ENCODE data around the gene RNF111. TPM values are rescaled to one million over a fixed set of nuclear protein-coding genes. Genes with fewer than 3 reads are reported as not detected.
A peak's percentile ranks its signal among the peaks of the same experiment; 100 is the strongest.

Gene RNF111
- total RNA-seq, 1 donor from 2014 or later = 43.0 TPM

DNA sequence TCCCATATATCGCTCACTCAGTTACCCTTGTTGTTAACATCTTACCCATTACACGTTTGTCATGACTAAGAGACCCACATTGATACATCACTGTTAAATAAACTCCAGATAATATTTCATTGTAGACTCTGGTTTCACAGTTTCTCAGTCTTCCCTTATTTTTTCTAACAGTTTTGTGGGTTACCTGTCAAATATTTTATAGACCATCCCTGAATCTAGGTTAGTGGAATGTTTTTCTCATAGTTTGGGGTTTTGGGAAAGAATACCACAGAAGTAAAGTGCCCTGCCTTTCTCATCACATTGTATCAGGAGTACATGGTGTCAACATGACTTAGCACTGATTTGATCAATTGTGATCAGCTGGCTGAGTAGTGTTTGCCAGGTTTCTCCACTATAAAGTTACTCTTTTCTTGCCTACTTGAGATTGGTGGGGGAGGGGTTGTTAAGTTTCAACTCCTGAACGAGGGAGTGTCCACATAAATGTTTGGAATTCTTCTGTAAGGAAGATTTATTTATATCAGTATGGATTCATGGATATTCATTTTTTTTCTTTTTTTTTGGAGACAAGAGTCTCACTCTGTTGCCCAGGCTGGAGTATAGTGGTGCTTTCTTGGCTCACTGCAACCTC is 25.9 kb downstream of the RNF111 start:
- H3K27ac Mint-ChIP-seq = peak overlapping the region; percentile 91
- peaks cover 16% of the 10 kb centered on the region for H3K4me1 Mint-ChIP-seq
- H3K36me3 Mint-ChIP-seq = peaks cover 17% of the 10 kb centered on the region
- TF ChIP-seq, protein P1, sequence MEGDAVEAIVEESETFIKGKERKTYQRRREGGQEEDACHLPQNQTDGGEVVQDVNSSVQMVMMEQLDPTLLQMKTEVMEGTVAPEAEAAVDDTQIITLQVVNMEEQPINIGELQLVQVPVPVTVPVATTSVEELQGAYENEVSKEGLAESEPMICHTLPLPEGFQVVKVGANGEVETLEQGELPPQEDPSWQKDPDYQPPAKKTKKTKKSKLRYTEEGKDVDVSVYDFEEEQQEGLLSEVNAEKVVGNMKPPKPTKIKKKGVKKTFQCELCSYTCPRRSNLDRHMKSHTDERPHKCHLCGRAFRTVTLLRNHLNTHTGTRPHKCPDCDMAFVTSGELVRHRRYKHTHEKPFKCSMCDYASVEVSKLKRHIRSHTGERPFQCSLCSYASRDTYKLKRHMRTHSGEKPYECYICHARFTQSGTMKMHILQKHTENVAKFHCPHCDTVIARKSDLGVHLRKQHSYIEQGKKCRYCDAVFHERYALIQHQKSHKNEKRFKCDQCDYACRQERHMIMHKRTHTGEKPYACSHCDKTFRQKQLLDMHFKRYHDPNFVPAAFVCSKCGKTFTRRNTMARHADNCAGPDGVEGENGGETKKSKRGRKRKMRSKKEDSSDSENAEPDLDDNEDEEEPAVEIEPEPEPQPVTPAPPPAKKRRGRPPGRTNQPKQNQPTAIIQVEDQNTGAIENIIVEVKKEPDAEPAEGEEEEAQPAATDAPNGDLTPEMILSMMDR (IDR thresholded peaks at IDR 0.05; ENCODE audit: unreplicated experiment) = no peak
- no peak overlapping the region for H3K4me3 Mint-ChIP-seq
- DNase-seq (ENCODE audit: low spot score in 2 of 2, unreplicated experiment in 2 of 2) = no peak
- no peaks in the 10 kb centered on the region for H3K27me3 Mint-ChIP-seq (ENCODE audit: low read depth)
- peaks cover 5% of the 10 kb centered on the region for H3K9me3 Mint-ChIP-seq

DNA sequence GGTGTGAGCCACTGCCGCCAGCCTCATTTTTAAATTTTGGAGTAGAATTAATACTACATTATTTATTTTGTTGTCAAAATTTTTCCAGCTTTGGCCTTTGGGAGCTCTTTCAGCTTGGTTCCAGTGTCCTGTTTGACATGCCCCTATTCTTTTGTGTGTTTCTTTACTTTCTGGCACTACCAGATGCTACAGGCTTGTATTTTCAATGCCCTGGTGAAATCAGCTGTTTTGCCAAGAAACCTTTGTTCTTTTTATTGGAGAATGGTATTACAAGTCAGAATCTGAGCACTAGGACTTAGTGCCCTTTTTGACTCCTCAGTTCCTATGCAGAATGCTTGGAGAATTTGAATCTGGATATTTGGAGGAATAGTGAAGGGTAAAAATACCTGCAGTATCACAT is 26.6 kb downstream of the RNF111 start:
- Mint-ChIP-seq H3K36me3 (peaks cover 14% of the 10 kb centered on the region), H3K27ac (peak overlapping the region; percentile 91), H3K9me3 (peaks cover 5% of the 10 kb centered on the region), H3K4me3 (no peak overlapping the region), H3K4me1 (peaks cover 16% of the 10 kb centered on the region), H3K27me3 (ENCODE audit: low read depth) (no peaks in the 10 kb centered on the region)
- TF ChIP-seq, protein P1 (IDR thresholded peaks at IDR 0.05; ENCODE audit: unreplicated experiment) = no peak
- DNase-seq (ENCODE audit: low spot score in 2 of 2, unreplicated experiment in 2 of 2) = no peak

DNA sequence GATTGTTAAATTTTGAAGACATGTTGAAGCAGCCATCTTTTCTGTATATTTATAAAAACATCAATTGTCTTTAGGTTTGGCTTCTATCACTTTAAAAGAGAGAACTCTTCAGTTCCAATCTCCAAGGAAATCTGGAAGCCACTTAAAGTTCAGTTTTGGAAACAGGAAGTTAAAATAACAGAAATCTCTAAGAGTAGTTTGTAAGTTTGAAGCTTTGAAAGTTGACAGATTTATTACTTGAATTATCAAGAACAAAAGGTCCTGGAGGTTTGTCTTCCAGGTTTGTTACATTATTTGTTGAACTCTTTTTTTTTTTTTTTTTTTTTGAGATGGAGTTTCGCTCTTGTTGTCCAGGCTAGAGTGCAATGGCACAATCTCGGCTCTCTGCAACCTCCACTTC is 30.0 kb downstream of the RNF111 start:
- Mint-ChIP-seq H3K9me3 (peaks cover 5% of the 10 kb centered on the region), H3K27me3 (ENCODE audit: low read depth) (no peaks in the 10 kb centered on the region), H3K27ac (no peak overlapping the region), H3K4me3 (no peak overlapping the region), H3K4me1 (peaks cover 16% of the 10 kb centered on the region), H3K36me3 (peaks cover 20% of the 10 kb centered on the region)
- no peak for DNase-seq (ENCODE audit: low spot score in 2 of 2, unreplicated experiment in 2 of 2)
- TF ChIP-seq, protein P1 (IDR thresholded peaks at IDR 0.05; ENCODE audit: unreplicated experiment) = no peak

DNA sequence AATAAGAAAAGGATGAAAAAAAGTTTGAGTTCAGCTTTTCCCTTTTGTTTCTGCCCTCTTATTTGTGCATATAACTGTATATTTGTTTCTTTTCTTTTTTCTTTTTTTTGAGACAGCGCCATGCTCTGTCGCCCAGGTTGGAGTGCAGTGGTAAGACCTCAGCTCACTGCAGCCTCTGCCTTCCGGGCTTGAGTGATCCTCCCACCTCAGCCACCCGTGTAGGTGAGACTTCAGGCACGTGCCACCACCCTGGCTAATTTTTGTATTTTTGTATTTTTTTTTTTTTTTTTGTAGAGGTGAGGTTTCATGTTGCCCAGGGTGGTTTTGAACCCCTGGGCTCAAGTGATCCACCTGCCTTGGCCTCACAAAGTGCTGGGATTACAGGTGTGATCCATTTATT is 31.4 kb downstream of the RNF111 start:
- TF ChIP-seq, protein P1 (IDR thresholded peaks at IDR 0.05; ENCODE audit: unreplicated experiment) = no peak
- H3K9me3 Mint-ChIP-seq = peaks cover 5% of the 10 kb centered on the region
- no peak for DNase-seq (ENCODE audit: low spot score in 2 of 2, unreplicated experiment in 2 of 2)
- H3K27me3 Mint-ChIP-seq (ENCODE audit: low read depth) = no peaks in the 10 kb centered on the region
- peaks cover 20% of the 10 kb centered on the region for H3K36me3 Mint-ChIP-seq
- H3K4me3 Mint-ChIP-seq = no peak overlapping the region
- H3K27ac Mint-ChIP-seq = no peak overlapping the region
- H3K4me1 Mint-ChIP-seq = peaks cover 7% of the 10 kb centered on the region

DNA sequence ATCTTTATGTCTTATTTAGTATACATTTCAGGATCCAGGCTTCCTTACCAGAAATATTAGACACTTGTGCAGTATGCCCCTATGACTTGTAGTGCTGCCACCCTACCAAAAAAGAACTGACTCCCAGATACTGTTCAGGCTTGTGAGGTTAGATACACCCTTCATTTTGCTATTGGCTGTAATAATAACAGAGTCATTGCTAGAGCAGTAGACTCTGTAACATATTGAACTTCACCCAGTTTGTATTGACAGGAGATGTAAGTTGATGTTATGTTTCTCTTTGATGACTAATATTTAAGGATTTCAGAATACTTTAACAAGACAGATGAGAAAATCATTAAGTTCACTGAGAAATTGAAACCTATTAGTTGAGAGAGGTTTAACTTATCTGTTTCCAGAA is 32.9 kb downstream of the RNF111 start:
- H3K27me3 Mint-ChIP-seq (ENCODE audit: low read depth) = no peaks in the 10 kb centered on the region
- no peak overlapping the region for H3K4me3 Mint-ChIP-seq
- peaks cover 24% of the 10 kb centered on the region for H3K36me3 Mint-ChIP-seq
- peaks cover 5% of the 10 kb centered on the region for H3K9me3 Mint-ChIP-seq
- H3K27ac Mint-ChIP-seq = no peak overlapping the region
- TF ChIP-seq, protein P1 (IDR thresholded peaks at IDR 0.05; ENCODE audit: unreplicated experiment) = no peak
- H3K4me1 Mint-ChIP-seq = no peaks in the 10 kb centered on the region
- no peak for DNase-seq (ENCODE audit: low spot score in 2 of 2, unreplicated experiment in 2 of 2)

DNA sequence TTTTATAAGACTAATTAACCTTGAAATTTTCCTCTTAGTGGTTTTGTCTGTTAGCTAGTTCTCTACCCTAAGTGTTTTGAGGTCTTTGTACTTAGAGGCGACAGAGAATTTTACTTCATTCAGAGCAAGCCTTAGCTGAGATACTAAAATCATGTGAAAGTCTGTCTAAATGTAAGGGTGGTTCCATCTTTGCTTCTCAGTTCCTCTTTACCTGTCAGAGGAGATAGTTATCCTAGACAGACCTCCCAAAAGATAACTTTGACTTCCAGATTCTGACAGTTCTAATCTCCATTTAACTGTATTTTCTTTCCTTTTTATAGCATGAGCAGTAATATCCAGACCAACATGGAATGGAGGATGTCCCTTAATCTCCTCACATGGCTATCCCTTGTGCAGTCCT is 34.7 kb downstream of the RNF111 start:
- peaks cover 12% of the 10 kb centered on the region for H3K36me3 Mint-ChIP-seq
- TF ChIP-seq, protein P1 (IDR thresholded peaks at IDR 0.05; ENCODE audit: unreplicated experiment) = no peak
- no peaks in the 10 kb centered on the region for H3K4me1 Mint-ChIP-seq
- no peaks in the 10 kb centered on the region for H3K27me3 Mint-ChIP-seq (ENCODE audit: low read depth)
- H3K4me3 Mint-ChIP-seq = no peak overlapping the region
- DNase-seq (ENCODE audit: low spot score in 2 of 2, unreplicated experiment in 2 of 2) = no peak
- no peaks in the 10 kb centered on the region for H3K9me3 Mint-ChIP-seq
- H3K27ac Mint-ChIP-seq = no peak overlapping the region
